Stimulated activated CD8-positive, alpha-beta memory T cell treated with anti-CD3 and anti-CD28 coated beads, Interleukin-4, amount 100 ng/mL, for 24 hours (primary cell): Measurements from ENCODE around the gene THSD4.

Experiments used
- DNase-seq: peaks from one replicate; pipeline ENCODE4 v3.0.0-alpha.2; 2020; ENCODE audit warnings: low read depth

THSD4 gene

DNA sequence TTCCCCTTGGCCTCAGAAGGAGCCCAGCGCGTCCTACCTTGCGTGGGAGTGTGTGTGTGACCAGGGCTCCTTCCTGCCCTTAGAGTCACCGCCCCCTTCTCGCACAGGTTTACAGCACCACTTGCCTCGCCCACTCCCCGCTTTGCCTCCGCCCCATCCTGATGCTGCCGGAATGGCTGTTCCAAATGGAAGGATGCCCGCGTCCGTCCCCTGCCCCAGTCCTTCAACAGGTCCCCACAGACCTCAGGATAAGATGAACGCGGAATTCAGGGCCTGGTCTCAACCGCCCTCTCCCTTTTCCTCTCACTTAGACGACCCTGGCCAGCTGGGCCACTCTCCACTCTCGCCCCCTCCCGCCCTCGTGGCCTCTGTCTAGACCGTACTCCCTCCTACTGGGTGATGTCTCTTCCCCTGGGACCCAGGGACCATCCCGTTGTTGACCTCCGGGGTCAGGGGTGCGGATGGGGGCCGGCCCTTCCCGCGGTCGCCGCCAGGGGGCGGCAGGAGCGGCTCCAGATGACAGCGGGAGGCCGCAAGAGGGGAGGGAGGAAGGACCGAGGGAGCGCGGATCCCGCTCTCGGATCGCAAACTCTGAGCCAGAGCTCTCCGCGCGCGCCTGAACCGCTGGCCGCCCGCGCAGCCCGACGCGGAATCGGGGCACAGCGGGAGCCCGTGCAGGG, at the start of gene THSD4:
TSS of gene THSD4 (plus strand) at position 585 of the 680 bp plus-strand sequence.
- peak; percentile 31 for DNase-seq

GRCh38 chr15:71066983-71067382, 48.3 kb upstream of the THSD4 start:
- no peak for DNase-seq

DNA sequence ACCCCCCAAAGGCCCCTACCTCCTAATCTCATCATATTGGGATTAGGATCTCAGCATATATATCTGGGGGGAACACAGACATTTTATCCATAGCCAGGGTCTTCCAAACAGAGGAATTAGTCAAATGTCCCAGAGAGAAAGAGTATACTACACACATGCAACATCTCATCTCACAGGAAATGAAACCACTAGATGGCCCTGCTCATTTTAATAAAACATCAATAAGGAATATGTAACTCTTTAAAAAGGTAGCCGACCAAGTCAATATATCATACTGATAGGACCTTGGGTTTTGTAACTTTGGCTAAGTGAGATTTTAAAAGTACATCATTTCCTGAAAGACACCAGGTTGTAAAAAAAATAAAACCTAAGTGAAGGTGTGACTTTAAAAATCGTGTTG, 45.6 kb upstream of the THSD4 start:
- no peak for DNase-seq

DNA sequence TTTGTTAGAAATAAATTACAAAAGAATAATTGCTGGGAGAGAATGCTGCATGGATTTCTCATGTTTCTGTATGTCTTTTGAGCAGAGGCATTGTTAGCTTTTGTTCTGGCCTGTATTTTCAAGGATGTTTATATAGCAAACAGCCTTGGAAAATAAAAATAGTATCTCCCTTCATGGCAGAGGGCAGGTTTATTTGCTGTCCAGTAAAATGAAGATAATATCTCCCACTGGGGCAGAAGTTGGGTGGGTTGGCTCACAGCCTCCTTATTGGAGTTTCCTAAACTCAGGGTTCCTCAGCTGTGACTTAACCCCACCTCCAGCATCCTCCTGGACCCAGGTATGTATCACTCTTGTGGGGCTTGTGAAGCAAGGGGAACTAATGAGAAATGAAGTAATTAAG, 43.7 kb upstream of the THSD4 start:
- DNase-seq = no peak

DNA sequence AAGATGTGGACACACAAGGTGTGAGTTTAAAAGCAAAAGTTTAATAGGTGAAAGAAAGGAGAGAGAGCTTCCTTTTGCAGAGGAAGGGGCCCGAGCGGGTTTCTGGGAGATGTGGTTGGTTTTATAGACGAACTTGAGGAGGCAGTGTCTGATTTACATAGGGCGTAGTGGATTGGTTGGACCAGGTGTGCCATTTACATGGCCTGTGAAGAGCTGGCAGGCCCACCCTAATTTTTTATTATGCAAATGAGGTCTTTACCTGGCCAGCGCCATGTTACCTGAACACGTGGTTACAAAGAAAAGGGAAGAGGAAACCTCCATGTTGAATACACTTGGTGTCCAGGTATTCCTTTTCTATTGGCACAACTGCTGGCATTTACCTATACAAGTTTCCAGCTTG, 42.8 kb upstream of the THSD4 start:
- no peak for DNase-seq

DNA sequence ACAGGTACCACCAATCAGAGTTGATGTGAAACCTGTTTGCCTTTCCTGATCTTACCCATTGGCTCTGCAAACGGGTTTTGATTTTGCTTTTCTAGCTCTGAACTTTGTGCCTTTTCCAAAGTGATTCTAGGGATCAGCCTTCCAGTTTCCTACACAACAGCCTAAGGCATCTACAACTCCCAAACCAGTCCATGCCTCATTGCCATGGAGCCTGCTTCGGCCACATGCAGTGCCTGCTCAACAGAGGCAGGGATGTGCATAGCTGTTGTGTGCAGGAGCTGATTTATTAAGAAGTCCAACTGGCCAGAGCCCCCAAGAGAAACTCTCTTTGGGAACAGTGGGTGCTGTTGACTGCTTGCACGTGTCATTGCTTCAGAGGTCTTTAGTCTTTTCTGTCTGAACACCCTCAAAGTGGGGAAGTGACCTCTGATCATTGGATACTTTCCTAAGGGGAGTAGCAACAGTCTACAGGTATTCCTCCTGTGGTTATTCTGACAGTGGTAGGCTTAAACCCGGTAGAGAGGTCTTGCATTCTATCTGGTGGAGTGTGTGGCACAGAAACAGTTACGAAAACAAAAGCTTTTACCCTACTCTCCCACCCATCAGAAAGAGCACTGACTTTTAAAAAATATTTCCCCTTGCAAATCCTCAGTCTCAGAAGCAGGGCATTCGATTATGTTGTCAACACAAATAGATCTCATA, 36.6 kb upstream of the THSD4 start:
- DNase-seq = no peak

DNA sequence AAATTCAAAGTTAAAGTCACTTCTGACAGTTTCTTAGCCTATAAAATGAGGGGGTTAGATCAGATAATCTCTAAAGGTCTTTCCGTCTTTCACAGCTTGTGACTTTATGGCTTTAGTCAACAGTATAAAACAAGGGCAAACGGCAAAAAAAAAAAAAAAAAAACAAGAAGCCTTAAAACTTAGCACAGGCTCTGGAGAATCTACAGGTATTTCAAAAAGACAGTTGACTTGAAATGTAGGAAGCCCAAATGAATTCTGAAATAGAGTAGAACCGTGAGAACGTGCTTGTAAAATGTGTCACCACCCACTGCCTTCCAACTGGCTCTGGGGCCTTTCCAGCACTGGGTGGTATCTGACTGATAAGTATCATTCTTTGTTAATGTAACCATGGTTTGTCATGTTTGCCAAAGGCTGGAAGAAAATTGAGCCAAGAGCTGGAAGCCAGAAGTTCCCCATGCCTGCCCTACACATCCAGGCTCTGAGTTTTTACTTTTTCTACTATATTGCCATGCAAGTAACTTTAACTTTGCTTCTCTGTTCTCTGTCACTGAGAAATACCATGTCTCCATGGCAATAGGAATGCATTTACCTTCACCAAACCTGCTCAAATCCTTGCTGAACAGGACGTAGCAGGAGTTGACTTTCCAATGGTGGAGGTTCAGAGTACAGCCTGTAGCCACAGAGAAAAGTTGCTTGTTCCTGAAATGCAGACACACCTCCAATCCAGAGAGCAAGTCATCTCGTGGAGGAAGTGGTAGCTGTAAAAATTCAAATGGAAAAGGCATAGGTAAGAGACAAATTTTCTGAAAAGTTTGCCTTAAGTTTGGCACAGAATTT, 35.8 kb upstream of the THSD4 start:
- DNase-seq = no peak

GRCh38 chr15:71080166-71080565, 35.1 kb upstream of the THSD4 start:
- DNase-seq = no peak

- DNase-seq = no peak
These were observed 34.6 kb upstream of the THSD4 start for GRCh38 chr15:71080705-71081104.

DNA sequence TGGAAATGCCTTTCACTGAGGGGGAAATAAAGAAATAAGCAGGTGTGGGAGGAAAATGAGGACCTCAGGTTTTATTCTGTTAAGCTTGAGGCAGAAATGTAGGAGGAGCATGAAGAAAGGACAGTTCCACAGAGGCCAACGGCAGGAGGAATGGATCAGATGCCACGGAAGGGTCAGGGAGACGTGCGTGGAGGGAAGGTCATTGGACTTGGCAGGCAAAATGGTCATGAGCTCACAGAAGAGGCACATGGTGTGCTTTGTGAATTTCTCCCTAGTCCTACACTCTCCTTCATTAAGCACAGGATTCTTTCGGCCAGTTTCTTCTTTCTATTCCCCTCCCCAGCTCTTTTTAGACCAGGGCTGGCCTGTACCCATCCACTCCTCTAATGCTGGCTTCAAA, 32.5 kb upstream of the THSD4 start:
- no peak for DNase-seq

DNA sequence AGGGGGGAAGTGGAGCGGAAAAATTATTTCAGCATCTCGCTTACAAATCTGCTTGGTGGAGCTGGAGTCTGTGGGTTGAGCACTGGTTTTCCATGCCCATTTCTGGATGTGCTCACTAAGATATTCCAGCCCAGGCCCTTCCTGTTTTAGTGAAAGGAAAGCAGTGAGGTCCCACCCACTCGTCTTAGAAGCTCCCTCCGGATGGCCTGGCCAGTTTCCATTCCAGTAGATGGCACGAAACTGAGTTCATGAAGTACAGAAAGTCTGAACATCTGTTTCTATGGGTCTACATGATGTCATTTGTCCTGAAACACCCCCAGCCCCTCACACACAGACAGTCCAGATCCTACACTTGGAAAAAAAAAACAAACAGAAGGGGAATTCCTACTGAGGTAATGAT, 31.9 kb upstream of the THSD4 start:
- DNase-seq = no peak

DNA sequence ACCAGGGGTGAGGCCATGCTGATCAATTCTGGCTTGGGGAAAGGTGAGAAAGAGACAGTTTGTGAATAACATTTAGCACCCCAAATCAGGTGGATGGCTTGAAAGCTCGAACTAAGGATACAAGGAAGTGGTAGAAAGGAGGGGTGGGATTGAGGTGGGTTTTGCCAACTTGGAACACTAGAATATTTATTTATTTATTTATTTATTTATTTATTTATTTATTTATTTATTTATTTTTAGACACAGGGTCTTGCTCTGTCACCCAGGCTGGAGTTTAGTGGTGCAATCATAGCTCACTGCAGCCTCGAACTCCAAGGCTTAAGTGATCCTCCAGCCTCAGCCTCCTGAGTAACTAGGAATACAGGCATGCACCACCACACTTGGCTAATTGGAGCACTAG, 31.0 kb upstream of the THSD4 start:
- no peak for DNase-seq

- no peak for DNase-seq
These were observed 29.5 kb upstream of the THSD4 start for GRCh38 chr15:71085809-71086208.

GRCh38 chr15:71088155-71088554, 27.1 kb upstream of the THSD4 start:
- no peak for DNase-seq

DNA sequence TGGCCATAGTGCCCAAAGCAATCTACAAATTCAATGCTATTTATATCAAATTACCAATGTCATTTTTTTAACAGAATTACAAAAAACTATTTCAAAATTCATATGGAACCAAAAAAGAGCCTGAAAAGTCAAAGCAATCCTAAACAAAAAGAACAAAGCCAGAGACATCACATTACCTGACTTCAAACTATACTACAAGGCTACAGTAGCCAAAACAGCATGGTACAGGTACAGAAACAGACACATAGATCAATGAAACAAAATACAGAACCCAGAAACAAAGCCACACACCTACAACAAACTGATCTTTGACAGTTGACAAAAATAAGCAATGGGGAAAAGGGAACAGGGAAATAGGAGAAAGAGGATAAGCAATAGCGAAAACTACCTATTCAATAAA, 26.6 kb upstream of the THSD4 start:
- no peak for DNase-seq

DNA sequence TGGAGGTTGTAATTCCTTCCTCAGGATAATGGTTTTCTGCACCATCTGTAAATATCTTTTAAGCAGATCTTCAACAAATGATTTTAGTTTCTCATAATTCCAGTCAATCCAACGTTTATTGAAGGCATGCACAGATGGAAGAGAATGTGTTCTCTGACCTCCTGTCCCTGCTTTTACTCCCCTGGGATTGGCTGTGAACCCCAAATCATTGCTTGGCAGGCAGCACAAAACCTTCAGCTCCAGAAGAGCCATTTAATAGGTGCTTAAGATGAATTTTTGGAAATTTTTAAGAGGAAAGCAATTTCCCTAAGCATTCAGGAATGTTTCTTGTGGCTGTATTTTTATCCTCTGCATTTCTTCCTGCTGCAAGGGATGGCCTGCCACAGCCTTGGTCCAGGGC, 25.5 kb upstream of the THSD4 start:
- DNase-seq = no peak

DNA sequence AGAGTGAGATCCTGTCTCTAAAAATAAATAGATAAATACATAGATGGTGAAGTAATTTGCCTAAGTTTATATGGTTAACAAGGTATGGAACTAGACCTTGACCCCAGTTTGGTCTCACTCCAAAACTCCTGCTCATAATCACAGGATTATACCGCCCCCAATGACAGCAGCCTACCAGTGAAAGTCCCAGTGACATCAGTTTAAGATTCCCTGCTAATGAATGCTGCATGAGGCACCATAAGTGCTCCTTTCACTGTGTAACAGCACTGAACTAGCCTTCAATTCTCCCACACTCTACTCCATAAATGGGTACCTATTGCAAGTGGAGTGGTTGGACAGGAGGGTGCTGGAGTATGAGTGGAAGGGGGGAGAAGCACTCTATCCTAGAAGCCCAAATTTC, 23.7 kb upstream of the THSD4 start:
- no peak for DNase-seq

- DNase-seq = no peak
These were observed 23.1 kb upstream of the THSD4 start for GRCh38 chr15:71092056-71092600.

- DNase-seq = no peak
These were observed 21.9 kb upstream of the THSD4 start for GRCh38 chr15:71093054-71094024.

- DNase-seq = no peak
These were observed 21.1 kb upstream of the THSD4 start for GRCh38 chr15:71094137-71094536.

DNA sequence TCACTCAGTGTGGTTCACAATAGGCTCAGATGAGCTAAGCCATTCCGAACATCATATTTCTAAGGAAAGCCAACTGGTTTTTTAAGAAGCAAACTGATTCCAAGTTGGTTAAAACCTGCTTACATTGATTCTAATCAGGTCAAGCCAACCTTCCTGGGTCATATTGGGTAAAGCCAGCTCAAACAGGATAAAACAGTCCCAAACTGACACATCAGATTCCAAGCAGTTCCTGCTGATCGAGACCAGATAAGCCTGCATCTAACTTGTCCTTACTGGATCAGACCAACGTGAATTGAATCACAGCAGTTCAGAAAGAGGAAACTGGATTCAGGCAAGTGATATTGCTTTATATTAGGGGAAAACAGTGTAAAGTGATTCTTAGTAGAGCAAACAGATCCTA, 18.6 kb upstream of the THSD4 start:
- no peak for DNase-seq

GRCh38 chr15:71097890-71098289, 17.4 kb upstream of the THSD4 start:
- DNase-seq = no peak
